Right lobe of liver (tissue), 6 donors: ENCODE results near the gene SENP7. TPM values are rescaled to one million over a fixed set of nuclear protein-coding genes. Genes with fewer than 3 reads are reported as not detected.
A peak's percentile ranks its signal among the peaks of the same experiment; 100 is the strongest.

Experiments used
- ATAC-seq, 4 donors: fragments of 200-7000 bp; cut with Tn5 transposase; one replicate each; pipeline ENCODE4 v1.9.1; 2020; ENCODE audit warnings: mild to moderate bottlenecking in 4 of 4, moderate library complexity in 4 of 4
- DNase-seq, 3 donors: peaks; one replicate each; pipeline ENCODE4 v3.0.0-alpha.2; 2020
- H3K27ac ChIP-seq, 3 donors: fragments of 200-600 bp; one replicate each; pipeline ENCODE4 v1.8.0; 2022
- H3K27me3 ChIP-seq, 2 donors: fragments of 200-600 bp; one replicate each; pipeline ENCODE4 v1.8.0; 2022
- H3K36me3 ChIP-seq, 4 donors: fragments of 200-600 bp; sonication (generic) in 1 of 4; one replicate each; pipeline versions ENCODE4 v1.5.1 to v1.8.0; 2017 to 2022; ENCODE audit warnings: control low read depth in 1 of 4
- H3K4me1 ChIP-seq, 4 donors: fragments of 200-600 bp; sonication (generic) in 1 of 4; one replicate each; pipeline versions ENCODE4 v1.5.1 to v1.8.0; 2017 to 2022; ENCODE audit warnings: control low read depth in 1 of 4
- H3K4me3 ChIP-seq, 3 donors: fragments of 200-600 bp; one replicate each; pipeline ENCODE4 v1.8.0; 2022
- H3K9me3 ChIP-seq, 4 donors: fragments of 200-600 bp; sonication (generic) in 1 of 4; one replicate each; pipeline versions ENCODE4 v1.5.1 to v1.8.0; 2017 to 2022; ENCODE audit warnings: control low read depth in 1 of 4
- POLR2A ChIP-seq: fragments of 450-650 bp; IDR thresholded peaks from one replicate; pipeline ENCODE4 v1.6.1; 2017; ENCODE audit warnings: antibody characterized with exemption, mild to moderate bottlenecking
- WGBS: methylation state at CpG from one replicate; pipeline ENCODE4 v1.1.6; 2018; ENCODE audit warnings: low coverage, low lambda C conversion rate; ENCODE audit not compliant: insufficient coverage; ENCODE audit errors: missing lambda C conversion rate; 5-methylcytosine and 5-hydroxymethylcytosine counted together
- intact Hi-C, 2 donors: fragments of 100-400 bp; cut with DNase I; formaldehyde crosslinking; loops; one replicate each; pipeline versions ENCODE4 v1.11.2 to v1.14.1; 2022
- total RNA-seq, 6 experiments: library from RNA; depleted of rRNA in 2 of 6; stranded (reverse); fragments of >200 nt in 2 of 6; fragmentation: NEBNext Ultra II Directional in 3 of 6; extraction: Animal tissue kit (Norgen Biotek cat#: 25700) in 3 of 6; gene quantifications; one replicate each; pipeline versions ENCODE4 v1.1.0 to v1.2.4, GENCODE V29; 2016 to 2023
- TF ChIP-seq, protein P1 (sequence below), 4 donors: fragments of 200-600 bp in 3 of 4; fragments of 450-650 bp in 1 of 4; IDR thresholded peaks; one replicate each; pipeline versions ENCODE4 v1.5.1 to v1.8.0; 2016 to 2022; ENCODE audit warnings: antibody characterized with exemption in 4 of 4, mild to moderate bottlenecking in 2 of 4
- donor health status: DM: no; HTN: yes; CAD: no.
- donor health status: DM: no; HTN: no; CAD: no.
- donor health status: DM: no; HTN: no; CAD: no.
- donor health status: DM: no; HTN: yes; CAD: no.
- donor health status: DM: no; HTN: yes; CAD: no.

SENP7 gene
- total RNA-seq, 6 experiments from 2014 or later: 3.8 to 7.2 (median 5.7) TPM

DNA sequence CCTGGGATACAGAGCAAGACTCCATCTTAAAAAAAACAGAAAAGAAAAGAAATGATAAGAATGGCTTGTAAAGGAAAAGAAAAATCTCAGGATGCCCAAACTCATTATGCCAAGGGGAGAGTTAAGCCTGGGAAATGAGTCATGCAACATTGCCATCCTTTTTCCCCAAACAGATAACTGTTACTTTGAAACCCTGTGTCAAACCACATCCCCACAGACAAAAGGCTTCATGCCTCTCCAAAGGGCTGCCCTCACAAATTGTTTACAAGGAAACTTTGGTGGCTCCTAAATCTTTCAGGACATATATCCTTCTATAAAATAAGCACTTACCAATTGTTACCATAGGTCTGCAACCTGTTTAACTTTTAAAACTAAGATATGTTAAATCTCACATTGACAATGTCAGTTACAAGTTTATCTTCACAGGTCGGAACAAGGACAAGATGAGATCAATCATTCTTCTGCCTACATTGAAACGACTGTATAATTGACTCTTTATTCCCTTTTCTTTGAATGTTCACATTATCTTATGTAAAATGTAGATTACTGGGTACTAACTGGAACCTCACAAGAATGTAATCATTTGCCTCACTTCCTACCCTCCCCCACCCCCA is 18.6 kb upstream of the SENP7 start:
- DNase-seq (no peak), ATAC-seq (no peak)
- WGBS: 49% methylated on average over 2 of the region's 2 CpGs
- Histone ChIP-seq H3K36me3 (no peaks in the 10 kb centered on the region), H3K4me1 (no peaks in the 10 kb centered on the region), H3K9me3 (no peaks in the 10 kb centered on the region), H3K27me3 (no peaks in the 10 kb centered on the region), H3K4me3 (no peak overlapping the region), H3K27ac (no peak overlapping the region)
- TF ChIP-seq, protein P1, sequence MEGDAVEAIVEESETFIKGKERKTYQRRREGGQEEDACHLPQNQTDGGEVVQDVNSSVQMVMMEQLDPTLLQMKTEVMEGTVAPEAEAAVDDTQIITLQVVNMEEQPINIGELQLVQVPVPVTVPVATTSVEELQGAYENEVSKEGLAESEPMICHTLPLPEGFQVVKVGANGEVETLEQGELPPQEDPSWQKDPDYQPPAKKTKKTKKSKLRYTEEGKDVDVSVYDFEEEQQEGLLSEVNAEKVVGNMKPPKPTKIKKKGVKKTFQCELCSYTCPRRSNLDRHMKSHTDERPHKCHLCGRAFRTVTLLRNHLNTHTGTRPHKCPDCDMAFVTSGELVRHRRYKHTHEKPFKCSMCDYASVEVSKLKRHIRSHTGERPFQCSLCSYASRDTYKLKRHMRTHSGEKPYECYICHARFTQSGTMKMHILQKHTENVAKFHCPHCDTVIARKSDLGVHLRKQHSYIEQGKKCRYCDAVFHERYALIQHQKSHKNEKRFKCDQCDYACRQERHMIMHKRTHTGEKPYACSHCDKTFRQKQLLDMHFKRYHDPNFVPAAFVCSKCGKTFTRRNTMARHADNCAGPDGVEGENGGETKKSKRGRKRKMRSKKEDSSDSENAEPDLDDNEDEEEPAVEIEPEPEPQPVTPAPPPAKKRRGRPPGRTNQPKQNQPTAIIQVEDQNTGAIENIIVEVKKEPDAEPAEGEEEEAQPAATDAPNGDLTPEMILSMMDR (IDR thresholded peaks at IDR 0.05): no peak
- TF ChIP-seq POLR2A: no peak
- intact Hi-C loops: no loop called here

DNA sequence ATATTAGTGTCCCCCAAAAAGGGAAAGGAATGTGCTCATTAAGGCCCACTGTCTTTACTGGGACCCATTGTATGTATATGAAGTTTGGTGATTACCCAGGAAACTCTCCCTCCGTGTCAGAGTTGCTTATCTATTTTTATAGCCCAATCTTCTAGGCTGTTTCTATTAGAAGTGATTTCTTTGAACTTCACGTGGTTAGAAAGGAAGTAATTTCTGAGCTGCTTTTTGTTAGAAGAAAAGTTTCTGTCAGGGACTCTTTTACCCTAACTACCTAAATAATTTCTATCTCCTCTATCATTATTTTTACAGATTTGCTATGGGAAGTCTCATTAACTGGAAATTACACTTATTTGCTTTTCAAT is 17.7 kb upstream of the SENP7 start:
- intact Hi-C loops: no loop called here
- Histone ChIP-seq H3K4me3 (no peak overlapping the region), H3K9me3 (no peaks in the 10 kb centered on the region), H3K4me1 (no peaks in the 10 kb centered on the region), H3K27me3 (no peaks in the 10 kb centered on the region), H3K36me3 (no peaks in the 10 kb centered on the region), H3K27ac (no peak overlapping the region)
- DNase-seq: no peak
- ATAC-seq: no peak
- TF ChIP-seq POLR2A: no peak
- TF ChIP-seq, protein P1 (IDR thresholded peaks at IDR 0.05): no peak
- WGBS: 40% methylated on average over 2 of the region's 2 CpGs

DNA sequence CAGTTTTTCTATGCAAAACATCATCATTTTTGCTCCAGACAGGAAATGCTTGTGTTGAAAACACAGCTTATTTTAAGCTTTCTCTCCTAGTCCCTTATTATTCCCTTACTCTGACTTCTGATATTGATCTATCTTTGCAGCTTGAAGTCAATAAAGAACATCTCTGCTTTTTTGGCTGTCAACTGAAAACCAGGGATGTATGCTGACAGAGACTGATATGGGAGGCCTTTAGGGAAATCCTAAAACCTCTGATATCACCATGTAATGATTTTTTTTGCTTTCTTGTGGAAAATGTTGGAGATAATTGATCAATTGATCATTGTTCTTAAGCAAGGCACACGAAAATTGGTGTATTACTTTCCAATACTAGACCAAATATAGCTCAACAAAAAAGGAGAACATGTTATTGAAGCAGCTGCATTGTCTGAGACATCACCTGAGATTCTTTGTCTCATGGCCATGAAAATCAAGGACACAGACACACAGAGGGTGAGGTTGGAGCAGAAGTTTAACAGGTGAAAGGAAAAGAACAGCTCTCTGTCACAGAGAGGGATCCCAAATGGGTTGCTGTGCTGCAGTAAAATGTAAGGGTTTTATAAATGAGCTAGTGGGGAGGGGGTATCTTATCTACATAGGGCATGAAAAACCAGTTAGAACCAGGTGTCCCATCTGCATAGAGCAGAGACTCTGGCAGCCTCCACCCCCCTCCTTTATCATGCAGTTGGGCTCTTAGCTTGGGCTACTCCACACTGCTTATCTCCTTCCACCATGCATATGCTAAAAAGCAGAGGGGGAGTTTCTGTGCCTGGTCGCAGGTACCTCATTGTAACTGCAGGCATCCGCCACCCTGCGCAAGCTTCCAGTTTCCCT is 17.0 kb upstream of the SENP7 start:
- Histone ChIP-seq H3K36me3 (no peaks in the 10 kb centered on the region), H3K27ac (no peak overlapping the region), H3K9me3 (no peaks in the 10 kb centered on the region), H3K27me3 (no peaks in the 10 kb centered on the region), H3K4me1 (no peaks in the 10 kb centered on the region), H3K4me3 (no peak overlapping the region)
- WGBS: 32% methylated on average over 1 of the region's 4 CpGs
- TF ChIP-seq, protein P1 (IDR thresholded peaks at IDR 0.05): no peak
- no peak for TF ChIP-seq POLR2A
- ATAC-seq (peak in 1 of 4 donors; percentile 18), DNase-seq (no peak)
- intact Hi-C loops: no loop called here

DNA sequence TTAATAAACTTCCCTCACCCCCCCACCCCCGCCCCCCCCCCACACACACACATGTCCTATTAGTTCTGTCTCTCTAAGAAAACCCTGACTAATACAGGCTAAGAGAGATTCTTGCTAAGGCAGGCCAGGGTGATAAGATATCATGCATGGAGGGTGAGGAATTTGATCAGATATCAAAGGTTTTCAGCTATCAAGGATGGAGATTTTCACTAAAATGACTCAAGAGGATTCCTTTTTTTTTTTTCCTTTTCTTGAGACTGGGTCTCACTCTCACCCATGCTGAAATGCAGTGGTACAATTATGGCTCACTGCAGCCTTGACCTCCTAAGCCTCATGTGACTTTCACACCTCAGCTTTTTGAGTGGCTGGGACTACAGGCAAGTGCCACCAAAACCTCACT is 14.9 kb upstream of the SENP7 start:
- no peak for ATAC-seq
- Histone ChIP-seq H3K27me3 (no peaks in the 10 kb centered on the region), H3K36me3 (no peaks in the 10 kb centered on the region), H3K27ac (no peak overlapping the region), H3K4me1 (no peaks in the 10 kb centered on the region), H3K4me3 (no peak overlapping the region), H3K9me3 (no peaks in the 10 kb centered on the region)
- intact Hi-C loops: no loop called here
- DNase-seq: no peak
- TF ChIP-seq POLR2A: no peak
- TF ChIP-seq, protein P1 (IDR thresholded peaks at IDR 0.05): no peak
- 57% methylated on average over 1 of the region's 1 CpG for WGBS
